K562 (cell line): ENCODE measurements around the gene CDH20. TPM values are rescaled to one million over a fixed set of nuclear protein-coding genes. Genes with fewer than 3 reads are reported as not detected.

Experiments
- ATAC-seq: fragments of 200-7000 bp; cut with Tn5 transposase; 3 replicates; pipeline ENCODE4 v1.9.1; 2020; ENCODE audit warnings: moderate library complexity
- BruUV-seq: library from RNA; stranded (reverse); fragments of 400-500 nt; replicated peaks from 2 replicates; lab custom pipeline; 2021; lab: Mats Ljungman, UMichigan
- CTCF ChIA-PET: fragments of 300-600 bp; formaldehyde crosslinking; extraction: SDS; loops from one replicate; lab custom pipeline; 2021; ENCODE audit warnings: low intra/inter-chr PET ratio; lab: Yijun Ruan, JAX
- POLR2A ChIA-PET: fragments of 300-600, 350-650 bp; sonication (Branson Sonifier 250); formaldehyde crosslinking; extraction: SDS; loops from one replicate; lab custom pipeline; 2021; ENCODE audit warnings: antibody characterized with exemption, inconsistent platforms; lab: Yijun Ruan, JAX
- DNase-seq, 4 experiments: peaks; one replicate each; pipeline versions ENCODE4 v3.0.0 to v3.0.0-alpha.2; 2011 to 2018; ENCODE audit warnings: low spot score in 3 of 4, mixed read lengths in 3 of 4; ENCODE audit errors: extremely low read depth in 1 of 4
- FAIRE-seq: peaks from 2 replicates; lab custom pipeline; 2011; peaks lifted over from hg19 to GRCh38; lab: Jason Lieb, UNC
- H2AFZ ChIP-seq: 2 replicates; pipeline ENCODE4 v1.6.0; 2011; ENCODE audit warnings: low read depth, low read length, control low read depth, inconsistent platforms
- H3K27ac ChIP-seq: fragments of 200-600 bp; 3 replicates; pipeline ENCODE4 v1.8.0; 2011; ENCODE audit warnings: low read depth, mild to moderate bottlenecking, control low read depth, inconsistent platforms, low read length, moderate library complexity, mixed read lengths; ENCODE audit errors: extremely low read depth
- H3K27me3 ChIP-seq, 2 experiments: fragments of 300-600 bp in 1 of 2; 2 replicates in 1 of 2; 3 replicates in 1 of 2; pipeline versions ENCODE4 v1.6.0 to v1.8.0; 2011; ENCODE audit warnings: inconsistent platforms in 2 of 2, low read length in 2 of 2, mild to moderate bottlenecking in 1 of 2, mixed read lengths in 1 of 2, moderate library complexity in 1 of 2; ENCODE audit not compliant: control insufficient read depth in 2 of 2, insufficient read depth in 2 of 2
- H3K36me3 ChIP-seq: fragments of 300-600 bp; 3 replicates; pipeline ENCODE4 v1.8.0; 2011; ENCODE audit warnings: mild to moderate bottlenecking, low read length, inconsistent platforms; ENCODE audit not compliant: control insufficient read depth, insufficient read depth
- H3K4me1 ChIP-seq, 2 experiments: fragments of 200-600 bp in 1 of 2; replicated peaks in 1 of 2; 2 replicates in 1 of 2; 3 replicates in 1 of 2; pipeline versions ENCODE4 v1.5.1 to v1.8.0; 2011; ENCODE audit warnings: inconsistent platforms in 2 of 2, low read length in 2 of 2, mild to moderate bottlenecking in 1 of 2, mixed read lengths in 1 of 2, moderate library complexity in 1 of 2; ENCODE audit not compliant: control insufficient read depth in 2 of 2, insufficient read depth in 2 of 2
- H3K4me2 ChIP-seq: 2 replicates; pipeline ENCODE4 v1.6.1; 2011; ENCODE audit warnings: low read length, control low read depth, inconsistent platforms, mixed read lengths; ENCODE audit not compliant: insufficient read depth
- H3K4me3 ChIP-seq: fragments of 200-600 bp; sonication (generic), shearing (Covaris generic); 2 replicates; pipeline ENCODE4 v1.5.1; 2016; ENCODE audit warnings: control low read depth, inconsistent platforms
- H3K79me2 ChIP-seq: fragments of 200-600 bp; 3 replicates; pipeline ENCODE4 v1.8.0; 2011; ENCODE audit warnings: low read length, inconsistent platforms; ENCODE audit not compliant: control insufficient read depth, insufficient read depth
- H3K9ac ChIP-seq, 2 experiments: 2 replicates each; pipeline versions ENCODE4 v1.6.0 to v1.6.1; 2011; ENCODE audit warnings: low read depth in 2 of 2, low read length in 2 of 2, control low read depth in 1 of 2, inconsistent platforms in 1 of 2, mild to moderate bottlenecking in 1 of 2, mixed read lengths in 1 of 2; ENCODE audit not compliant: insufficient read depth in 1 of 2
- H3K9me1 ChIP-seq: one replicate; pipeline ENCODE4 v1.6.0; 2011; ENCODE audit warnings: inconsistent platforms, mild to moderate bottlenecking, low read length, moderate library complexity; ENCODE audit not compliant: control insufficient read depth, insufficient read depth
- H3K9me3 ChIP-seq: replicated peaks from 2 replicates; pipeline ENCODE4 v1.5.1; 2011; ENCODE audit warnings: low read depth, low read length, inconsistent platforms; ENCODE audit not compliant: control insufficient read depth, insufficient read depth
- H4K20me1 ChIP-seq: replicated peaks from 2 replicates; pipeline ENCODE4 v1.6.1; 2011; ENCODE audit warnings: low read length, inconsistent platforms, mixed read lengths; ENCODE audit not compliant: control insufficient read depth, insufficient read depth
- ARID3B ChIP-seq: fragments of 250-450 bp; sonication (Bioruptor Pico); IDR thresholded peaks from 2 replicates; pipeline ENCODE4 v1.4.0; 2020; ENCODE audit warnings: borderline replicate concordance
- ATF7 ChIP-seq: fragments of 450-650 bp; IDR thresholded peaks from 2 replicates; pipeline ENCODE4 v1.7.1; 2014; ENCODE audit warnings: mild to moderate bottlenecking, moderate library complexity
- BRF2 ChIP-seq: IDR thresholded peaks from 3 replicates; pipeline ENCODE4 v1.6.1; 2011; ENCODE audit warnings: borderline replicate concordance, mild to moderate bottlenecking; ENCODE audit not compliant: insufficient read length, insufficient read depth
- EZH2 ChIP-seq: IDR thresholded peaks from 2 replicates; pipeline ENCODE4 v1.6.1; 2012; ENCODE audit warnings: low read depth, mild to moderate bottlenecking, inconsistent platforms, low read length, borderline replicate concordance
- PRMT5 ChIP-seq: sonication (generic); formaldehyde crosslinking; IDR thresholded peaks from 2 replicates; pipeline ENCODE4 v1.5.0; 2020; ENCODE audit warnings: missing genetic modification reagents
- RUNX1 ChIP-seq: sonication (generic); IDR thresholded peaks from 2 replicates; pipeline ENCODE4 v1.6.1; 2016; ENCODE audit warnings: antibody characterized with exemption, low read depth
- SAFB ChIP-seq: fragments of 200-400 bp; formaldehyde crosslinking; IDR thresholded peaks from 2 replicates; pipeline ENCODE4 v1.6.1; 2017; ENCODE audit warnings: low read depth, low read length, borderline replicate concordance
- TFAM ChIP-seq: fragments of 250-450 bp; sonication (Bioruptor Pico); conservative IDR thresholded peaks from 2 replicates; pipeline ENCODE4 v1.5.0; 2021; ENCODE audit warnings: mild to moderate bottlenecking, moderate library complexity
- XRCC5 ChIP-seq: fragments of 200-400 bp; formaldehyde crosslinking; IDR thresholded peaks from 2 replicates; pipeline ENCODE4 v1.6.1; 2017; ENCODE audit warnings: low read depth, mild to moderate bottlenecking, low read length
- ZFP36 ChIP-seq: fragments of 150-350 bp; IDR thresholded peaks from 2 replicates; pipeline ENCODE4 v1.6.1; 2018; ENCODE audit warnings: low read length, low read depth; ENCODE audit not compliant: partially characterized antibody
- ZNF592 ChIP-seq: fragments of 450-650 bp; IDR thresholded peaks from 2 replicates; pipeline ENCODE4 v1.6.1; 2017; ENCODE audit warnings: antibody characterized with exemption, mild to moderate bottlenecking
- WGBS: fragments of 100-300 bp; shearing (Covaris generic); methylation state at CpG from one replicate; pipeline ENCODE4 v1.1.6; 2016; ENCODE audit warnings: low coverage, mixed read lengths; ENCODE audit not compliant: insufficient coverage; ENCODE audit errors: missing lambda C conversion rate; 5-methylcytosine and 5-hydroxymethylcytosine counted together
- in situ Hi-C: fragments of 300-500 bp; cut with MboI; formaldehyde crosslinking; loops from 4 replicates; pipeline ENCODE4 v1.15.0; 2018; ENCODE audit warnings: inconsistent platforms, mixed read lengths
- intact Hi-C: fragments of 100-400 bp; cut with micrococcal nuclease; formaldehyde crosslinking; loops from 2 replicates; pipeline ENCODE4 v1.14.2; 2022
- polyA plus RNA-seq, 8 experiments: library from polyadenylated mRNA; depleted of rRNA in 4 of 8; stranded (reverse) in 5 of 8; unstranded in 3 of 8; fragments of >200 nt; fragmentation: Nextera tagmentation in 2 of 8; fragmentation: Illumina TruSeq in 1 of 8; extraction: Ambion mirVana in 2 of 8; extraction: Trizol in 1 of 8; gene quantifications; 2 replicates each; pipeline versions ENCODE4 v1.2.1 to v1.2.3, GENCODE V29; 2011 to 2014; ENCODE audit warnings: inconsistent platforms in 1 of 8, missing spikeins in 1 of 8
- total RNA-seq, 7 experiments: library from RNA; depleted of rRNA in 6 of 7; stranded (reverse); fragments of >200 nt in 6 of 7; fragmentation: Illumina TruSeq in 2 of 7; extraction: Trizol in 2 of 7; gene quantifications; 2 replicates each; pipeline versions ENCODE4 v1.2.1 to v1.2.3, GENCODE V29; 2011 to 2021; ENCODE audit warnings: low replicate concordance in 1 of 7
- TF ChIP-seq, protein P1 (sequence below), 2 experiments: fragments of 450-650 bp; conservative IDR thresholded peaks; 2 replicates each; pipeline ENCODE4 v1.6.1; 2017; ENCODE audit warnings: mild to moderate bottlenecking in 2 of 2, moderate library complexity in 2 of 2

CDH20 gene
- total and polyA plus RNA-seq, 9 of the 15 experiments (the other 6 are each of a cell fraction or from before 2014, with no cell fraction given), result not detected

DNA sequence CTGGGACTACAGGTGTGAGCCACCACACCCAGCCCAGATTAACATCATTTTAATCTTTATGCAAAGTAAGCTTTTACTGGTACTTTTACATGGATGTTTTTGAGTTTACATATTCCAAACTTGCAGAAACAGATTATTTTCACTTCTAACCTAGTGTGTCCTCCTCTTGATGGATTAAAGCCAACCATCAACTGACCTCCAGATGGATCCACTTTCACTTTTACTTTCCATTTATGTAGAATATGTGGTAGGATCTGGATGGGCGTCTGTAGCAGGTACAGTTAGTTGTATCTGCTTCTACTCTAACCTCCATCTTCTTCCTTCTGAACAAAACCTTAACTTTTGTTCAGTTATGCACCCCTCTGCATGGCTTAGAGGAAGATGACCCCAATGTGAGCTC, 264.1 kb downstream of the CDH20 start:
- no peak for FAIRE-seq
- Histone ChIP-seq H3K4me1 (no peaks in the 10 kb centered on the region), H3K36me3 (no peaks in the 10 kb centered on the region), H3K4me2 (no peak overlapping the region), H3K27me3 (no peaks in the 10 kb centered on the region), H2AFZ (no peak overlapping the region), H3K9ac (no peak overlapping the region), H3K79me2 (no peaks in the 10 kb centered on the region), H3K9me3 (no peaks in the 10 kb centered on the region), H3K27ac (no peak overlapping the region), H3K9me1 (no peaks in the 10 kb centered on the region), H3K4me3 (no peak overlapping the region), H4K20me1 (no peaks in the 10 kb centered on the region)
- CTCF ChIA-PET, result no interaction called here
- DNase-seq, result no peak
- POLR2A ChIA-PET, result interaction anchor here (0.8 kb wide), 1 partner anchor 65 kb away, joined by 3 read pairs; no protein-coding TSS in a partner anchor
- in situ Hi-C loops, result loop anchor here (25.0 kb wide), 1 partner anchor 540 kb away; no protein-coding TSS in a partner anchor
- no TSS peak for BruUV-seq
- TF ChIP-seq ZFP36 (no peak), SAFB (no peak), TFAM (CRISPR knock-in tag) (no peak), XRCC5 (no peak), ARID3B (no peak), ATF7 (no peak), ZNF592 (no peak), BRF2 (no peak), RUNX1 (no peak), PRMT5 (CRISPR knock-in tag) (no peak), EZH2 (no peak)
- TF ChIP-seq, protein P1, sequence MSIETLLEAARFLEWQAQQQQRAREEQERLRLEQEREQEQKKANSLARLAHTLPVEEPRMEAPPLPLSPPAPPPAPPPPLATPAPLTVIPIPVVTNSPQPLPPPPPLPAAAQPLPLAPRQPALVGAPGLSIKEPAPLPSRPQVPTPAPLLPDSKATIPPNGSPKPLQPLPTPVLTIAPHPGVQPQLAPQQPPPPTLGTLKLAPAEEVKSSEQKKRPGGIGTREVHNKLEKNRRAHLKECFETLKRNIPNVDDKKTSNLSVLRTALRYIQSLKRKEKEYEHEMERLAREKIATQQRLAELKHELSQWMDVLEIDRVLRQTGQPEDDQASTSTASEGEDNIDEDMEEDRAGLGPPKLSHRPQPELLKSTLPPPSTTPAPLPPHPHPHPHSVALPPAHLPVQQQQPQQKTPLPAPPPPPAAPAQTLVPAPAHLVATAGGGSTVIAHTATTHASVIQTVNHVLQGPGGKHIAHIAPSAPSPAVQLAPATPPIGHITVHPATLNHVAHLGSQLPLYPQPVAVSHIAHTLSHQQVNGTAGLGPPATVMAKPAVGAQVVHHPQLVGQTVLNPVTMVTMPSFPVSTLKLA (conservative IDR thresholded peaks at IDR 0.05), result no peak
- 13% methylated on average over 1 of the region's 1 CpG for WGBS
- intact Hi-C loops, result no loop called here
- no peak for ATAC-seq
